Common myeloid progenitor, CD34-positive (primary cell): Measurements from ENCODE around the gene PLB1.

Source experiments
- CTCF ChIA-PET: fragments of 350-600 bp; sonication (Branson Sonifier 250); formaldehyde crosslinking; loops from one replicate; lab custom pipeline; 2021; ENCODE audit warnings: antibody characterized with exemption; lab: Charles Lee
- POLR2A ChIA-PET: fragments of 350-600 bp; sonication (Branson Sonifier 250); formaldehyde crosslinking; loops from one replicate; lab custom pipeline; 2021; ENCODE audit warnings: antibody characterized with exemption; lab: Charles Lee
- DNase-seq, 3 donors: peaks; one replicate each; pipeline versions ENCODE4 v3.0.0 to v3.0.0-alpha.2; 2013
- H3K27ac ChIP-seq, 2 experiments: 1 replicate in 1 of 2; 2 replicates in 1 of 2; pipeline ENCODE4 v1.7.0; 2013; ENCODE audit warnings: inconsistent platforms in 2 of 2, low read length in 2 of 2, mild to moderate bottlenecking in 2 of 2, low read depth in 1 of 2, moderate library complexity in 1 of 2; ENCODE audit not compliant: severe bottlenecking in 2 of 2, insufficient read depth in 1 of 2, poor library complexity in 1 of 2
- H3K27me3 ChIP-seq, 5 experiments: replicated peaks in 2 of 5; 1 replicate in 3 of 5; 2 replicates in 2 of 5; pipeline versions ENCODE4 v1.6.1 to v1.7.0; 2013; ENCODE audit warnings: low read length in 4 of 5, mild to moderate bottlenecking in 2 of 5, moderate library complexity in 2 of 5, inconsistent platforms in 1 of 5; ENCODE audit not compliant: insufficient read depth in 5 of 5, control insufficient read depth in 4 of 5
- H3K36me3 ChIP-seq, 4 experiments: 1 replicate in 2 of 4; 2 replicates in 2 of 4; pipeline versions ENCODE4 v1.6.1 to v1.7.0; 2013; ENCODE audit warnings: low read length in 3 of 4, control low read depth in 1 of 4, mild to moderate bottlenecking in 1 of 4; ENCODE audit not compliant: control insufficient read depth in 4 of 4, insufficient read depth in 4 of 4
- H3K4me1 ChIP-seq, 4 experiments: 1 replicate in 3 of 4; 2 replicates in 1 of 4; pipeline versions ENCODE4 v1.6.1 to v1.7.1; 2013; ENCODE audit warnings: low read length in 3 of 4, mild to moderate bottlenecking in 3 of 4, control low read depth in 1 of 4, inconsistent platforms in 1 of 4, moderate library complexity in 1 of 4; ENCODE audit not compliant: control insufficient read depth in 4 of 4, insufficient read depth in 4 of 4; ENCODE audit errors: control extremely low read depth in 1 of 4
- H3K4me3 ChIP-seq, 7 experiments: 1 replicate in 4 of 7; 2 replicates in 3 of 7; pipeline versions ENCODE4 v1.5.1 to v1.7.0; 2013; ENCODE audit warnings: mild to moderate bottlenecking in 7 of 7, low read length in 6 of 7, moderate library complexity in 6 of 7, inconsistent platforms in 2 of 7, low read depth in 2 of 7, control low read depth in 1 of 7; ENCODE audit not compliant: insufficient read depth in 4 of 7, control insufficient read depth in 1 of 7; ENCODE audit errors: extremely low read depth in 1 of 7
- H3K9me3 ChIP-seq, 5 experiments: 1 replicate in 4 of 5; 2 replicates in 1 of 5; pipeline versions ENCODE4 v1.6.1 to v1.7.1; 2013; ENCODE audit warnings: low read length in 4 of 5, mild to moderate bottlenecking in 2 of 5, inconsistent platforms in 1 of 5, low read depth in 1 of 5, moderate library complexity in 1 of 5; ENCODE audit not compliant: control insufficient read depth in 4 of 5, insufficient read depth in 2 of 5; ENCODE audit errors: control extremely low read depth in 1 of 5
- WGBS: methylation state at CpG from one replicate; pipeline ENCODE4 v1.1.5; 2013; ENCODE audit not compliant: insufficient coverage; 5-methylcytosine and 5-hydroxymethylcytosine counted together

The PLB1 gene

DNA sequence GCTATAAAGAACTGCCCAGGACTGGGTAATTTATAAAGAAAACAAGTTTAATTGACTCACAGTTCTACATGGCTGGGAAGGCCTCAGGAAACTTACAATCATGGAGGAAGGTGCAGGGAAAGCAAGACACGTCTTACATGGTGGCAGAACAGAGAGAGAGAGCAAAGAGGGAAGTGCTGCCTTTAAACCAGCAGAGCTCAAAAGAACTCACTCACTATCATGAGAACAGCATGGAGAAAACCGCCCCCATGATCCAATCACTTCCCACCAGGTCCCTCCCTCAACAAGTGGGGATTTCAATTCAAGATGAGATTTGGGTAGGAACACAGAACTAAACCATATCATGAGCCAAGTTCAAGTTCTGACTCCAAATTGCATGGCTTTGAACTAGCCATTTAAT, 193.0 kb downstream of the PLB1 start:
- CTCF ChIA-PET, result interaction anchor here (1.2 kb wide), 1 partner anchor 13 kb away, joined by 5 read pairs; no protein-coding TSS in a partner anchor
- Histone ChIP-seq H3K4me3 (no peak overlapping the region), H3K9me3 (no peaks in the 10 kb centered on the region), H3K27me3 (no peaks in the 10 kb centered on the region), H3K4me1 (no peaks in the 10 kb centered on the region), H3K27ac (no peak overlapping the region), H3K36me3 (no peaks in the 10 kb centered on the region)
- DNase-seq, result no peak
- 50% methylated on average over 1 of the region's 2 CpGs for WGBS
- POLR2A ChIA-PET, result no interaction called here

GRCh38 chr2:28689771-28690170, 193.9 kb downstream of the PLB1 start:
- no peaks in the 10 kb centered on the region for H3K36me3 ChIP-seq
- H3K27ac ChIP-seq, result no peak overlapping the region
- H3K9me3 ChIP-seq, result no peaks in the 10 kb centered on the region
- H3K4me1 ChIP-seq, result no peaks in the 10 kb centered on the region
- H3K4me3 ChIP-seq, result no peak overlapping the region
- POLR2A ChIA-PET, result no interaction called here
- 100% methylated on average over 1 of the region's 2 CpGs for WGBS
- CTCF ChIA-PET, result no interaction called here
- no peaks in the 10 kb centered on the region for H3K27me3 ChIP-seq
- no peak for DNase-seq

GRCh38 chr2:28692411-28692810, 196.6 kb downstream of the PLB1 start:
- no peaks in the 10 kb centered on the region for H3K27me3 ChIP-seq
- peaks cover 0 to 6% (median 1%) of the 10 kb centered on the region in 4 experiments for H3K4me1 ChIP-seq
- 100% methylated on average over 3 of the region's 3 CpGs for WGBS
- ChIA-PET CTCF (interaction anchor here (2.1 kb wide), 1 partner anchor 19 kb away, joined by 4 read pairs; no protein-coding TSS in a partner anchor), POLR2A (no interaction called here)
- no peak overlapping the region for H3K27ac ChIP-seq
- no peaks in the 10 kb centered on the region for H3K9me3 ChIP-seq
- no peak for DNase-seq
- H3K4me3 ChIP-seq, result no peak overlapping the region
- no peaks in the 10 kb centered on the region for H3K36me3 ChIP-seq

GRCh38 chr2:28693223-28693622, 197.4 kb downstream of the PLB1 start:
- no peaks in the 10 kb centered on the region for H3K9me3 ChIP-seq
- H3K4me1 ChIP-seq, result peaks cover 0 to 6% (median 1%) of the 10 kb centered on the region in 4 experiments
- WGBS, result 93% methylated on average over 3 of the region's 3 CpGs
- POLR2A ChIA-PET, result no interaction called here
- no peaks in the 10 kb centered on the region for H3K36me3 ChIP-seq
- H3K27ac ChIP-seq, result no peak overlapping the region
- H3K27me3 ChIP-seq, result no peaks in the 10 kb centered on the region
- H3K4me3 ChIP-seq, result no peak overlapping the region
- no peak for DNase-seq
- CTCF ChIA-PET, result interaction anchor here (2.1 kb wide), 1 partner anchor 20 kb away, joined by 4 read pairs; no protein-coding TSS in a partner anchor
